IMR-90 (cell line): ENCODE measurements around the gene DCTN5. TPM values are rescaled to one million over a fixed set of nuclear protein-coding genes. Genes with fewer than 3 reads are reported as not detected.

ENCODE experiments used
- ATAC-seq: fragments of 200-7000 bp; cut with Tn5 transposase; 2 replicates; pipeline ENCODE4 v1.9.1; 2020; ENCODE audit warnings: low read depth, mild to moderate bottlenecking, moderate library complexity
- BruUV-seq: library from RNA; stranded (reverse); fragments of 400-500 nt; replicated peaks from 2 replicates; lab custom pipeline; 2021; lab: Mats Ljungman, UMichigan
- CTCF ChIA-PET: fragments of 300-600 bp; formaldehyde crosslinking; extraction: SDS; loops from one replicate; lab custom pipeline; 2021; ENCODE audit warnings: antibody characterized with exemption; lab: Yijun Ruan, JAX
- POLR2A ChIA-PET: fragments of 300-600 bp; sonication (Branson Sonifier 250); formaldehyde crosslinking; loops from one replicate; lab custom pipeline; 2022; ENCODE audit warnings: antibody characterized with exemption; ENCODE audit not compliant: unreplicated experiment; lab: Charles Lee
- DNase-seq: peaks from one replicate; pipeline ENCODE4 v3.0.0; 2013
- H2AFZ ChIP-seq: replicated peaks from 2 replicates; pipeline ENCODE3; 2013; ENCODE audit warnings: low read length, mild to moderate bottlenecking; ENCODE audit not compliant: poor library complexity
- H2AK5ac ChIP-seq: 2 replicates; pipeline ENCODE4 v1.6.1; 2013; ENCODE audit warnings: low read depth, low read length, inconsistent platforms
- H2AK9ac ChIP-seq: replicated peaks from 2 replicates; pipeline ENCODE3; 2013; ENCODE audit warnings: mild to moderate bottlenecking, low read depth, low read length, moderate library complexity; ENCODE audit not compliant: poor library complexity
- H2BK120ac ChIP-seq: 2 replicates; pipeline ENCODE4 v1.6.1; 2013; ENCODE audit warnings: low read depth, low read length, inconsistent platforms
- H2BK15ac ChIP-seq: 3 replicates; pipeline ENCODE4 v1.6.1; 2013; ENCODE audit warnings: low read depth, low read length, inconsistent platforms
- H2BK20ac ChIP-seq: 2 replicates; pipeline ENCODE4 v1.6.1; 2013; ENCODE audit warnings: low read depth, mild to moderate bottlenecking, inconsistent platforms, low read length, moderate library complexity
- H2BK5ac ChIP-seq: 2 replicates; pipeline ENCODE4 v1.6.1; 2013; ENCODE audit warnings: mild to moderate bottlenecking, low read depth, low read length, inconsistent platforms; ENCODE audit not compliant: poor library complexity, severe bottlenecking
- H3K14ac ChIP-seq: replicated peaks from 2 replicates; pipeline ENCODE4 v1.6.1; 2013; ENCODE audit warnings: low read depth, low read length, inconsistent platforms
- H3K18ac ChIP-seq: 2 replicates; pipeline ENCODE4 v1.6.1; 2013; ENCODE audit warnings: low read depth, low read length, control low read depth
- H3K23ac ChIP-seq: 2 replicates; pipeline ENCODE4 v1.6.1; 2013; ENCODE audit warnings: low read depth, low read length, inconsistent platforms
- H3K27ac ChIP-seq: 2 replicates; pipeline ENCODE4 v1.5.1; 2013; ENCODE audit warnings: mild to moderate bottlenecking, control low read depth, low read length; ENCODE audit not compliant: insufficient read depth
- H3K27me3 ChIP-seq: 2 replicates; pipeline ENCODE4 v1.6.1; 2013; ENCODE audit warnings: low read length; ENCODE audit not compliant: control insufficient read depth, insufficient read depth
- H3K36me3 ChIP-seq: 2 replicates; pipeline ENCODE4 v1.6.1; 2013; ENCODE audit warnings: low read length, mixed read lengths; ENCODE audit not compliant: control insufficient read depth, insufficient read depth
- H3K4ac ChIP-seq: 2 replicates; pipeline ENCODE4 v1.6.1; 2013; ENCODE audit warnings: low read depth, low read length, inconsistent platforms
- H3K4me1 ChIP-seq: 2 replicates; pipeline ENCODE4 v1.6.1; 2013; ENCODE audit warnings: low read length, mixed read lengths; ENCODE audit not compliant: control insufficient read depth, insufficient read depth
- H3K4me2 ChIP-seq: 2 replicates; pipeline ENCODE4 v1.6.1; 2013; ENCODE audit warnings: low read depth, mild to moderate bottlenecking, control low read depth, low read length, moderate library complexity
- H3K4me3 ChIP-seq: 2 replicates; pipeline ENCODE4 v1.5.1; 2013; ENCODE audit warnings: low read depth, mild to moderate bottlenecking, control low read depth, low read length, moderate library complexity; ENCODE audit not compliant: insufficient read depth
- H3K56ac ChIP-seq: 2 replicates; pipeline ENCODE4 v1.6.1; 2013; ENCODE audit warnings: low read length, inconsistent platforms; ENCODE audit not compliant: insufficient read depth; ENCODE audit errors: extremely low read depth
- H3K79me1 ChIP-seq, 2 experiments: 2 replicates each; pipeline ENCODE4 v1.6.1; 2013; ENCODE audit warnings: low read length in 2 of 2, inconsistent platforms in 1 of 2, low read depth in 1 of 2
- H3K9ac ChIP-seq: 2 replicates; pipeline ENCODE4 v1.6.1; 2013; ENCODE audit warnings: low read depth, low read length, control low read depth
- H3K9me1 ChIP-seq: 2 replicates; pipeline ENCODE4 v1.6.1; 2013; ENCODE audit warnings: low read length, inconsistent platforms; ENCODE audit not compliant: insufficient read depth
- H3K9me3 ChIP-seq: 2 replicates; pipeline ENCODE4 v1.6.1; 2013; ENCODE audit warnings: low read length; ENCODE audit not compliant: control insufficient read depth, insufficient read depth
- H4K20me1 ChIP-seq: 2 replicates; pipeline ENCODE4 v1.6.1; 2013; ENCODE audit warnings: low read length, inconsistent platforms; ENCODE audit not compliant: insufficient read depth
- H4K5ac ChIP-seq: 2 replicates; pipeline ENCODE4 v1.6.1; 2013; ENCODE audit warnings: mild to moderate bottlenecking, low read depth, low read length, control low read depth
- H4K8ac ChIP-seq, 2 experiments: 2 replicates each; pipeline ENCODE4 v1.6.1; 2013; ENCODE audit warnings: low read depth in 2 of 2, low read length in 2 of 2, control low read depth in 1 of 2, inconsistent platforms in 1 of 2
- H4K91ac ChIP-seq: 2 replicates; pipeline ENCODE4 v1.6.1; 2013; ENCODE audit warnings: low read depth, low read length, inconsistent platforms; ENCODE audit not compliant: insufficient read depth
- FOS ChIP-seq: fragments of 150-350 bp; IDR thresholded peaks from 2 replicates; pipeline ENCODE4 v1.6.1; 2016; ENCODE audit warnings: low read depth, low read length
- MAFK ChIP-seq: IDR thresholded peaks from 2 replicates; pipeline ENCODE4 v1.6.1; 2012; ENCODE audit warnings: low read depth, low read length, improper control_type of control experiment
- POLR2A ChIP-seq: IDR thresholded peaks from 2 replicates; pipeline ENCODE4 v1.6.1; 2012; ENCODE audit warnings: mild to moderate bottlenecking, low read depth, low read length
- RCOR1 ChIP-seq: IDR thresholded peaks from 2 replicates; pipeline ENCODE4 v1.6.1; 2012; ENCODE audit warnings: mild to moderate bottlenecking, low read length, improper control_type of control experiment; ENCODE audit not compliant: insufficient replicate concordance
- WGBS, 2 experiments: methylation state at CpG; one replicate each; pipeline versions ENCODE4 v1.1.5 to v1.1.7; 2013; ENCODE audit warnings: missing lambda C conversion rate in 2 of 2; ENCODE audit not compliant: insufficient read length in 1 of 2; ENCODE audit errors: extremely low coverage in 2 of 2; 5-methylcytosine and 5-hydroxymethylcytosine counted together
- dilution Hi-C: fragments of 300-500 bp; cut with HindIII; formaldehyde crosslinking; loops from one replicate; pipeline ENCODE4 v1.14.3; 2018; ENCODE audit warnings: low sequenced_read_pairs; ENCODE audit not compliant: unreplicated experiment
- in situ Hi-C: fragments of 300-500 bp; cut with MboI; formaldehyde crosslinking; loops from 3 replicates; pipeline ENCODE4 v1.14.3; 2019; ENCODE audit warnings: low sequenced_read_pairs, inconsistent platforms, mixed read lengths
- intact Hi-C: fragments of 100-400 bp; cut with micrococcal nuclease; formaldehyde crosslinking; loops from 2 replicates; pipeline ENCODE4 v1.10.0; 2022
- polyA plus RNA-seq, 3 experiments: library from polyadenylated mRNA; depleted of rRNA; stranded (reverse); fragments of >200 nt; gene quantifications; 2 replicates each; pipeline ENCODE4 v1.2.3, GENCODE V29; 2012; ENCODE audit warnings: low replicate concordance in 1 of 3
- total RNA-seq: library from RNA; depleted of rRNA; stranded (reverse); fragments of >200 nt; gene quantifications from 2 replicates; pipeline ENCODE4 v1.2.3, GENCODE V29; 2012
- TF ChIP-seq, protein P1 (sequence below): fragments of 150-350 bp; IDR thresholded peaks from 2 replicates; pipeline ENCODE4 v1.6.1; 2016; ENCODE audit warnings: low read depth, mild to moderate bottlenecking, low read length, moderate library complexity, borderline replicate concordance
- TF ChIP-seq, protein P2 (sequence below): fragments of 150-350 bp; IDR thresholded peaks from 2 replicates; pipeline ENCODE4 v1.6.1; 2017; ENCODE audit warnings: mild to moderate bottlenecking, antibody characterized with exemption, low read length, low read depth

Gene DCTN5
- total and polyA plus RNA-seq, 2 of the 4 experiments (the other 2 are of a cell fraction) = 49.6 to 111 TPM

DNA sequence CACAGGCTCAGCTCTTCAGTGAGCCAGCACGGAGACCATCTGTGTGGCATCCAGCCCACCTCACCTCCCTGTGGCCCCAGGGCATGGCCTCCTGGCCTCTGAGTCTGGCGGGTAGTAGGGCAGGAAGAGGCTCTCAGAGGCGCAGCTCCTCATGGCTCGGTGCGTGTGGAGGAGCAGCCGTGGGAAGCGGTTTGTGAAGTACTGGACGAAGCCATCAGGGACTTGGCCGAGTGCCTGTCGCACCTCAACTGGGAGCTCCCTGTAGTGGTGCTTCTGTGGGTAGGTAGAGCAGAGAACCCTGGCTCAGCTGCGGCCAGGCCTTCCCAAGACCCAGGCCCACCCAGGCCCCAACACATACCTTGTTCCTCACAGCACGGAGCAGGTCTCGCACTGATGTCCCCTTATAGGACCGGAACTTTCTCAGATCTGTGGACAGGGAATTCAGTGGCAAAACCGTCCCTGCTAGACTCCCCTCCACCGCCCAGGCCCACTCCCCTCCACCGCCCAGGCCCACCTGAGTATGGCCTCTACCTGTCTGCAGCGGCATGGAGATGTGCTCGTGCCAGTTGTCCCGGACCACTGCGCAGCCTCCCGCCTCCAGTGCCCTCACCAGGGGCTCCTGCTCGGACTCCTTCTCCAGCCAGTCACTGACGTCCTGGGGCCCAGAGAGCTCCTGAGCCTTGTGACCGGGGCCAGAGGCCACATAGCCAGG is 49.7 kb downstream of the DCTN5 start:
- no peak overlapping the region for H3K23ac ChIP-seq
- H3K27ac ChIP-seq = no peak overlapping the region
- no peak overlapping the region for H2AFZ ChIP-seq
- H3K9me1 ChIP-seq = peaks cover 4% of the 10 kb centered on the region; the same call in 1 of the 2 replicates
- no peak overlapping the region for H2BK20ac ChIP-seq
- H3K4me2 ChIP-seq = no peak overlapping the region
- H2BK5ac ChIP-seq = no peak overlapping the region
- BruUV-seq = no TSS peak
- intact Hi-C loops (no loop called here), dilution Hi-C loops (no loop called here), in situ Hi-C loops (loop anchor here (25.0 kb wide), 1 partner anchor 821 kb away; no protein-coding TSS in a partner anchor)
- no peak overlapping the region for H4K5ac ChIP-seq
- H3K36me3 ChIP-seq = peaks cover 43% of the 10 kb centered on the region
- no peak overlapping the region for H3K14ac ChIP-seq
- peaks cover 13 to 23% of the 10 kb centered on the region in 2 experiments; a peak in 3 of 4 replicates for H3K79me1 ChIP-seq
- no peak overlapping the region for H4K91ac ChIP-seq
- no peak overlapping the region for H4K8ac ChIP-seq
- no peaks in the 10 kb centered on the region for H3K27me3 ChIP-seq
- ChIA-PET POLR2A (no interaction called here), CTCF (interaction anchor here (0.7 to 1.1 kb wide), 2 partner anchors 9 to 351 kb away, joined by 3 read pairs; no protein-coding TSS in a partner anchor)
- H3K4ac ChIP-seq = no peak overlapping the region
- WGBS, 2 experiments = 96% methylated on average over 10 of the region's 25 CpGs; no CpG with 5 or more reads in 1 of the 2 experiments
- no peaks in the 10 kb centered on the region for H3K9me3 ChIP-seq
- no peak overlapping the region for H3K56ac ChIP-seq
- no peak overlapping the region for H2AK9ac ChIP-seq
- no peak overlapping the region for H2BK120ac ChIP-seq
- no peak overlapping the region for H2AK5ac ChIP-seq
- H3K4me1 ChIP-seq = peaks cover 9% of the 10 kb centered on the region
- no peak overlapping the region for H3K9ac ChIP-seq
- DNase-seq (no peak), ATAC-seq (no peak)
- no peaks in the 10 kb centered on the region for H4K20me1 ChIP-seq
- H3K18ac ChIP-seq = no peak overlapping the region
- no peak overlapping the region for H3K4me3 ChIP-seq
- H2BK15ac ChIP-seq = no peak overlapping the region
- TF ChIP-seq POLR2A = no peak
- TF ChIP-seq, protein P1, sequence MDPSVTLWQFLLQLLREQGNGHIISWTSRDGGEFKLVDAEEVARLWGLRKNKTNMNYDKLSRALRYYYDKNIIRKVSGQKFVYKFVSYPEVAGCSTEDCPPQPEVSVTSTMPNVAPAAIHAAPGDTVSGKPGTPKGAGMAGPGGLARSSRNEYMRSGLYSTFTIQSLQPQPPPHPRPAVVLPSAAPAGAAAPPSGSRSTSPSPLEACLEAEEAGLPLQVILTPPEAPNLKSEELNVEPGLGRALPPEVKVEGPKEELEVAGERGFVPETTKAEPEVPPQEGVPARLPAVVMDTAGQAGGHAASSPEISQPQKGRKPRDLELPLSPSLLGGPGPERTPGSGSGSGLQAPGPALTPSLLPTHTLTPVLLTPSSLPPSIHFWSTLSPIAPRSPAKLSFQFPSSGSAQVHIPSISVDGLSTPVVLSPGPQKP = no peak
- TF ChIP-seq, protein P2, sequence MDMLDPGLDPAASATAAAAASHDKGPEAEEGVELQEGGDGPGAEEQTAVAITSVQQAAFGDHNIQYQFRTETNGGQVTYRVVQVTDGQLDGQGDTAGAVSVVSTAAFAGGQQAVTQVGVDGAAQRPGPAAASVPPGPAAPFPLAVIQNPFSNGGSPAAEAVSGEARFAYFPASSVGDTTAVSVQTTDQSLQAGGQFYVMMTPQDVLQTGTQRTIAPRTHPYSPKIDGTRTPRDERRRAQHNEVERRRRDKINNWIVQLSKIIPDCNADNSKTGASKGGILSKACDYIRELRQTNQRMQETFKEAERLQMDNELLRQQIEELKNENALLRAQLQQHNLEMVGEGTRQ = no peak
- no peak for TF ChIP-seq FOS
- no peak for TF ChIP-seq RCOR1
- no peak for TF ChIP-seq MAFK
